GM13976 (cell line): Measurements from ENCODE around the gene CES1.
"Not testable (repeated sequence)": the region's sequence is repeated elsewhere in the genome, so short reads cannot be mapped to it uniquely, and the experiment has no call there.

Experiments
- DNase-seq: peaks from one replicate; pipeline ENCODE4 v3.0.0; 2012; ENCODE audit warnings: low spot score
- in situ Hi-C: fragments of 300-500 bp; cut with MboI; formaldehyde crosslinking; loops from one replicate; pipeline ENCODE4 v1.12.0; 2022; ENCODE audit warnings: low sequenced_read_pairs, mixed read lengths, inconsistent platforms; ENCODE audit not compliant: unreplicated experiment
- TF ChIP-seq, protein P1 (sequence below): IDR thresholded peaks from 2 replicates; pipeline ENCODE4 v1.5.1; 2012; ENCODE audit warnings: borderline replicate concordance, mild to moderate bottlenecking; ENCODE audit not compliant: insufficient read depth; ENCODE audit errors: extremely low read depth, missing control alignments, control extremely low read depth

The CES1 gene

DNA sequence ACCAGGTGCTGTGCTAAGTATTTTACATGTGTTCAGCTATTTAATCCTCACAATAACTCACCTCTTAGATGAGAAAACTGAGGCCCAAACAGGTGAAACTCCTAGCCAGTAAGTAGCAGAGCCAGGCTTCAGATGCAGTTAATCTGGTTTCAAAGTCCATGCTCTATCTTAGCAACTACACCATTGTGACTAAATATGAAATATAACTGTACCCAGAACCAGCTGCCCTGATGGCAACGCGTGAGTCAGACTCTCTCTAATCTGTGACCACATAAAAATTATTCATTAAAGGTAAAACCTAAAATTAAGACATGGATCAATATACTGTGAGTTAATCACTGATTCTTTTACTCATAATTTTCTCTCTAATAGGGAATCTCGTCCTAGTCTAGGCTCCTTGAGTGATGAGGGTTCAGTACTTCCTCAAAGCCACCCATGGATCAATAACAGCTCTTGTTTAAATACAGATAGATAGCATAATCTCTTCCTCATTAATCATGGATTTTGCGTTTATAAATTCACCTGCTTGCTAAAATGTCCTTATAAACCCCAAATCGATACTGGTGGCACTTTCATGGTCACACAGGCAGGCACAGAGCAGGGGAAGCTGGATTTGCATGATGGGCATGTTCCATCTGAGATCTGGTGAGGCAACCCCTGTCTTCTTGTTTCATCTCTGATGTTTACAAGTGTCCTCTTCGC, 50.7 kb downstream of the CES1 start:
- in situ Hi-C loops, DNase-seq: not testable (repeated sequence)

DNA sequence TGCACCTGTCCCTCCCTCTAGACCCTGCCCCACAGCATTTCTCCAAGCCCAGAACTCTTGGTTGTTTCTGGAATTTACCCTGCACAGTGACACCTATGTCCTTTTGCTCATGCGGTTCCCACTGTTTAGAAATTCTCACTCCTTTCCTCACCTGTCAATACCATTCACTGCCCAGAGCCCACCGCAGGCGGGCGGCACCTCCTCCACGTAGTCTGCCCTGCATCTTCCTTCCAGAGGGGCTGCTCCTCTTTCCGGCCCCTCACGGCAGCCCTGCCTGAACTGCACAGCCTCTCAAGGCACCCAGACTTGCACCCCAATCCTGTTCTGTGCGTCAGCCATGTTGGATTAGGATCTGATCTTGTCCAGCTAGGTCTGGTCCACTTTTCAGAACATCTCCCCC, 51.4 kb downstream of the CES1 start:
- in situ Hi-C loops, DNase-seq: not testable (repeated sequence)

DNA sequence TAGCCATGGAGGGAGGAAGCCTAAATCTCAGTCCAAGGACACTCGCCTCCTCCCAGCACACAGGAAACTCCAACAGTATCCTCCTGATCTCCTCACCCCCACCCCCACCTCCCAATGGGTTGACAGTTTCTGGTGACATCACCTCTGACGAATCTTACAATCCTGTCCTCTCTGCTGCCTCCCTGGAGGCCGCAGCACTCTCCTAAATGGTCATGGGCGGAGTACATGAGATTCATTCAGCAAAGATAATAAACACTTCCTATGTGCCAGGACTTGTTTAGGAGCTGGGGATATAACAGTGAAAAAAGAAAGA, 52.8 kb downstream of the CES1 start:
- DNase-seq, in situ Hi-C loops: not testable (repeated sequence)

DNA sequence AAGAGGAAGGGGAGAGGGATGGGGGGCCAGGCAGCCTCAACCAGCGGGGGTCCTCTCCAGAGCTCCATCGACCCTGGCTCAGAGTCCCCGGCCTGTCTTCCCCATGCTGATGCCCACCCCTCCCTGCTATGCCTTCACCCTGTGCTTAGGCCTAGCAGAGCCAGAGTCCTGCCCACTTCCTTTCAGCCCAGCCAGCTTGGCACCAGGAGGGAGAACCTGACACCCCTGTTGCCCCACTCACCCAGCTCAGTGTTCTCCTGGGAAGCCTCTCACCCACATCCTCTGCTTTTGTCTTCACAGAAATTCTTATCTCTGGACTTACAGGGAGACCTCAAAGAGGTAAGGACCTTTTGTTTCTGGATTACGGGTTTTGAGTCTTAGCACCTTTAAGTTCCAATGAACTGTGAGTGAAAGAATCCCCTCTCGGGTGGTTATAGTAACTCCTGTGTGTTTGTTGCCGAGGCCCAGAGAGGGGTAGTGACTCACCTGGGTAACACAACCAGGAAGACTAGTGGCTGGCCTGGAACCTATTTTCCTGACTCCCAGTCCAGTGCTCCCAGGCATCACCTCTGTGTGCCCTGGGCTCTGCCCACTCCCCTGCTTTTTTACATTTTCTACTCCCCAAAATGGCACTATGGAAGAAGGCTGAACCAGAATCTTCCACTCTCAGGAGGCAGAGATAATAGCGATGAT, 53.3 kb downstream of the CES1 start:
- in situ Hi-C loops = no loop called here
- TF ChIP-seq, protein P1, sequence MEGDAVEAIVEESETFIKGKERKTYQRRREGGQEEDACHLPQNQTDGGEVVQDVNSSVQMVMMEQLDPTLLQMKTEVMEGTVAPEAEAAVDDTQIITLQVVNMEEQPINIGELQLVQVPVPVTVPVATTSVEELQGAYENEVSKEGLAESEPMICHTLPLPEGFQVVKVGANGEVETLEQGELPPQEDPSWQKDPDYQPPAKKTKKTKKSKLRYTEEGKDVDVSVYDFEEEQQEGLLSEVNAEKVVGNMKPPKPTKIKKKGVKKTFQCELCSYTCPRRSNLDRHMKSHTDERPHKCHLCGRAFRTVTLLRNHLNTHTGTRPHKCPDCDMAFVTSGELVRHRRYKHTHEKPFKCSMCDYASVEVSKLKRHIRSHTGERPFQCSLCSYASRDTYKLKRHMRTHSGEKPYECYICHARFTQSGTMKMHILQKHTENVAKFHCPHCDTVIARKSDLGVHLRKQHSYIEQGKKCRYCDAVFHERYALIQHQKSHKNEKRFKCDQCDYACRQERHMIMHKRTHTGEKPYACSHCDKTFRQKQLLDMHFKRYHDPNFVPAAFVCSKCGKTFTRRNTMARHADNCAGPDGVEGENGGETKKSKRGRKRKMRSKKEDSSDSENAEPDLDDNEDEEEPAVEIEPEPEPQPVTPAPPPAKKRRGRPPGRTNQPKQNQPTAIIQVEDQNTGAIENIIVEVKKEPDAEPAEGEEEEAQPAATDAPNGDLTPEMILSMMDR = no peak
- no peak for DNase-seq

DNA sequence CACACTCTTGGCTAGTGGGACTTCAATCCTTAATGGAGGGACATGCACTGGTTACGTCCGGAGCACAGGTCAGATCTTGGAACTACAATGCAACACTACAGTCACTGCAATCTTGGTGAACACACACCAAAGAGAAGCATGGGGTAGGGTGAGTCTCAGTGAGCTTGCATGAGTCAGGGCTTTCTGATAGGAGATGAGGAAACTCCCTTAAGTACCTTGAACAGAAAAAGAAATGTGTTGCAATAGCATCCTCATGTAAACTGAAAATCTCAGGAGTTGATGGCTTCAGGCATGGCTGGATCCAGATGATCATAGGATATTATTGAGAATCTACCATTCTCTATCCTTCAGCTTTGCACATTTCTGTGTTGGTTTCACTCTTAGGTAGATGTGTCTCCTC, 54.1 kb downstream of the CES1 start:
- DNase-seq = no peak
- in situ Hi-C loops = no loop called here
- TF ChIP-seq, protein P1 = no peak

DNA sequence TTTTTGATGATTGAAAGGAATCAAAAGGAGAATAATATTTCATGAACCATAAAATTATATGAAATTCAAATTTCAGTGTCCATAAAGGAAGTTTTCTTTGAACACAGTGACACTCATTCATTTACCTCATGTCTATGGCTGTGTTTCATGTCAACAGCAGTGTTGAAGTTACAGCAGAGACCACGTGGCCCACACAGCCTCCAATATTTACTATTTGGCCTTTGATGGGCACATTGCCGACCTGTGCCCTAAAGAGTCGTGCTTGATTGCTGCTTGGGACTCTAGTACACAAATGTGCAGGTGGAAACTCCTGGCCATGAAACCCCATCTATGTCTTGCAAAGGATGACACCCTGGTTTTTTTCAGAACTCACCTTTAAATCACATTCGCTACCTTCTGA, 57.0 kb downstream of the CES1 start:
- in situ Hi-C loops = no loop called here
- DNase-seq = no peak
- TF ChIP-seq, protein P1 = no peak

DNA sequence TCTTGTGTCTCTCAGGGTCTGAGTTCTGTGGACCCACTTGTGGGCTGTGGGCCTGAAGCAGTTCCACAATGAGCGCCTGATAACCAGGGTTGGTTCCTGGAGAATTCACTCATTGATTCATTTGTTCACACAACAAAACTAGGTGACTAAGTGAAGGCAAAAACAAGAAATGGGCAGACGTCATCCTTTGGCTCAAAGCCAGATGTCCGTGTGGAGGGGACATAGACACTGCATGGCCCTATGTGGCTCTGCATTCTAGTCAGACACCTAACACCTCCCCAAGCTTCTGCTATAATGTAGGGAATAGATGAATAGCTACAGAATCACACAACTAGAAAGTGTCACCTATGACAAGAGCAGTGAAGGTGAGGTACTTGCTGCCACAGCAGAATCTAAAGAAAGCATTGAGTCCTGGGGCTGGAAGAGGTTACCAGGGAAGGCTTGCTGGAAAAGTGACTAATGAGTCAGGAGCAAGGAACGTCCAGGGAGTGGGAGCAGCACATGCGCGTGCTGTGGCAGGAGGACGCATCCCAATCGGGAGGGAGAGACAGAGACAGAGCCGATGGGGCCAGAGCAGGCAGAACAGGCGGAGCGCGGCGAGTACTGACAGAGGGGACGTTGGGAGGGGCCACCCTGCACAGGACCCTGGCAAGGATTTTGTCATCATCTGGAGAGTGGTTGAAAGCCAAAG, 58.9 kb downstream of the CES1 start:
- DNase-seq = no peak
- in situ Hi-C loops = no loop called here
- TF ChIP-seq, protein P1 = no peak

DNA sequence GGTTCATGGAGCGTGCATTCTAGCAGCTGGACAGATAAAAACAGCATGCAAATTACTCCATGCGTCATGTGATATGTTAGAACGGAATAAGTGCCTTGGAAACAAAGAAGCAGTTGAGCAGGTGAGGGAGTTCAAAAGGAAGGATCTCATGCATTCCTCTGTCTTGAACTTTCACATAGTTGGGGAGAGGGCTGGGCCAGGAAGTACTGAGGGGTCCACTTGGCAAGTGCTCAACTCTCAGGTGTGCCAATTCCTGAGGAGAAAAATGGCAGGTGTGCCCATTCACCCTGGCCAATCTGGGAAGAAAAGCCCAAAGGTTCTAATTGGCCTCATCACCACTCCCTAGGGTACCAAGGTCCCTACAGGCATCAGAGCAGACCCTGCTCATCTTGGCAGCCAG, 67.7 kb downstream of the CES1 start:
- DNase-seq = no peak
- in situ Hi-C loops = loop anchor here (10.0 kb wide), 1 partner anchor 60 kb away; no protein-coding TSS in a partner anchor
- TF ChIP-seq, protein P1 = no peak
